ENCODE data around the gene RNU7-1.
A peak's percentile ranks its signal among the peaks of the same experiment; 100 is the strongest.

Gene RNU7-1

GRCh38 chr12:6919588-6919987, 24.0 kb upstream of the RNU7-1 start:
- no peak for DNase-seq

- DNase-seq, result no peak
These were observed 22.1 kb upstream of the RNU7-1 start for GRCh38 chr12:6921539-6921938.

- DNase-seq, result no peak
These were observed 21.3 kb upstream of the RNU7-1 start for GRCh38 chr12:6921996-6922946.

GRCh38 chr12:6923003-6923732, 20.4 kb upstream of the RNU7-1 start:
- no peak for DNase-seq

GRCh38 chr12:6923851-6924250, 19.8 kb upstream of the RNU7-1 start:
- DNase-seq, result no peak

- DNase-seq, result no peak
These were observed 18.4 kb upstream of the RNU7-1 start for GRCh38 chr12:6925239-6925539.

GRCh38 chr12:6925540-6926279, 17.9 kb upstream of the RNU7-1 start:
- no peak for DNase-seq

- DNase-seq, result peak; percentile 59 to 65
These were observed 16.1 kb upstream of the RNU7-1 start, which contains the start of gene ATN1 for GRCh38 chr12:6927379-6928021. ATN1 (plus strand) TSS chr12:6927959; CDS start chr12:6934002, 6,043 bp downstream.

- DNase-seq, result no peak
These were observed 15.5 kb upstream of the RNU7-1 start for GRCh38 chr12:6928022-6928702.

- no peak for DNase-seq
These were observed 14.8 kb upstream of the RNU7-1 start for GRCh38 chr12:6928703-6929407.

- DNase-seq, result no peak
These were observed 13.9 kb upstream of the RNU7-1 start for GRCh38 chr12:6929466-6930452.

GRCh38 chr12:6932766-6933165, 10.8 kb upstream of the RNU7-1 start:
- no peak for DNase-seq

GRCh38 chr12:6934110-6934509, 9.5 kb upstream of the RNU7-1 start:
- no peak for DNase-seq

GRCh38 chr12:6935371-6936193, 8.0 kb upstream of the RNU7-1 start:
- no peak for DNase-seq

GRCh38 chr12:6936194-6936635, 7.4 kb upstream of the RNU7-1 start:
- DNase-seq, result no peak

- DNase-seq, result peak in 1 of 2 experiments; percentile 25
These were observed 6.8 kb upstream of the RNU7-1 start for GRCh38 chr12:6936636-6937480.

- peak; percentile 87 to 92 for DNase-seq
These were observed 5.9 kb upstream of the RNU7-1 start for GRCh38 chr12:6937481-6938352.
